Measurements from ENCODE around the gene CNBD2.

- TF ChIP-seq CTCF (IDR thresholded peaks at IDR 0.05) (no peak), POLR2A (IDR thresholded peaks at IDR 0.05) (no peak)
These were observed 3.6 kb downstream of the CNBD2 start for GRCh38 chr20:35971981-35972380.
